HUES64 (cell line): Measurements from ENCODE around the gene ALMS1.

ENCODE experiments used
- H3K27ac ChIP-seq: 2 replicates; pipeline ENCODE4 v1.7.0; 2013; ENCODE audit warnings: low read depth, low read length, inconsistent platforms
- H3K27me3 ChIP-seq: 2 replicates; pipeline ENCODE4 v1.6.1; 2013; ENCODE audit warnings: mild to moderate bottlenecking, low read length; ENCODE audit not compliant: insufficient read depth
- H3K36me3 ChIP-seq: 2 replicates; pipeline ENCODE4 v1.6.1; 2013; ENCODE audit warnings: mild to moderate bottlenecking, low read length; ENCODE audit not compliant: insufficient read depth
- H3K4me1 ChIP-seq: 2 replicates; pipeline ENCODE4 v1.6.1; 2013; ENCODE audit warnings: mild to moderate bottlenecking, low read length, moderate library complexity; ENCODE audit not compliant: insufficient read depth
- H3K4me3 ChIP-seq: 2 replicates; pipeline ENCODE4 v1.5.1; 2013; ENCODE audit warnings: mild to moderate bottlenecking, low read length, moderate library complexity
- H3K9ac ChIP-seq: 2 replicates; pipeline ENCODE4 v1.6.1; 2013; ENCODE audit warnings: mild to moderate bottlenecking, low read depth, low read length
- H3K9me3 ChIP-seq: 2 replicates; pipeline ENCODE4 v1.6.1; 2013; ENCODE audit warnings: low read depth, low read length; ENCODE audit not compliant: insufficient read depth
- WGBS: fragments of 150-250, 120-280 bp; methylation state at CpG from one replicate; pipeline ENCODE4 v1.1.7; 2013; ENCODE audit warnings: missing lambda C conversion rate; 5-methylcytosine and 5-hydroxymethylcytosine counted together

ALMS1 gene

GRCh38 chr2:73403237-73403636 is 17.6 kb downstream of the ALMS1 start:
- H3K4me3 ChIP-seq = no peak overlapping the region
- H3K27ac ChIP-seq = no peak overlapping the region
- H3K9ac ChIP-seq = no peak overlapping the region
- no peaks in the 10 kb centered on the region for H3K27me3 ChIP-seq
- WGBS = no CpG with 5 or more reads among the region's 1 CpG
- no peaks in the 10 kb centered on the region for H3K4me1 ChIP-seq
- H3K9me3 ChIP-seq = no peaks in the 10 kb centered on the region; the same call in 1 of the 2 replicates
- 0 out of 2 replicates have a peak, but pooled peaks cover 12% of the 10 kb centered on the region for H3K36me3 ChIP-seq

GRCh38 chr2:73404409-73404808 is 18.8 kb downstream of the ALMS1 start:
- Histone ChIP-seq H3K27ac (no peak overlapping the region), H3K36me3 (0 out of 2 replicates have a peak, but pooled peaks cover 8% of the 10 kb centered on the region), H3K4me1 (no peaks in the 10 kb centered on the region), H3K9ac (no peak overlapping the region), H3K9me3 (no peaks in the 10 kb centered on the region; the same call in 1 of the 2 replicates), H3K27me3 (no peaks in the 10 kb centered on the region), H3K4me3 (no peak overlapping the region)
- 95% methylated on average over 5 of the region's 5 CpGs for WGBS

- Histone ChIP-seq H3K27me3 (no peaks in the 10 kb centered on the region), H3K9ac (no peak overlapping the region), H3K4me1 (no peaks in the 10 kb centered on the region), H3K27ac (no peak overlapping the region), H3K9me3 (no peaks in the 10 kb centered on the region; the same call in 1 of the 2 replicates), H3K36me3 (0 out of 2 replicates have a peak, but pooled peaks cover 2% of the 10 kb centered on the region), H3K4me3 (no peak overlapping the region)
- 97% methylated on average over 2 of the region's 2 CpGs for WGBS
Measured at GRCh38 chr2:73406996-73407395, 21.4 kb downstream of the ALMS1 start.

DNA sequence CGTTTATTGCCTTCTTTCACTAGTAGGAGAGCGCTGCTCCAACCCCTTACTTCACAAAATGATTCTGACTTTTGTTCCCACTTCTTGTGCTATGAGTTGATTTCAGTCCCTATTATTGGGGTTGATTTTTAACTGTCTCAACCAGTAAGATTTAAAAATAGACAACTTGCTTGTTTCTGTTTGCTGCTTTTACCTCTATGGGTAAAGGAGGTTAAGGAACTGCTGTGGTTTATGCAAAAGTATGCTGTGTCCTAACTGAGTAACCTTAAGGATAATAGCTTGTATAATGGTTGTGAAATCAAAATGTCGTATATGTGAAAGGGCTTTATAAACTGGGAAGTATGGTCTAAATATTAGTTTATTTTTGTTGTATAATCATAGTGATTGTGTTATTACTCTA is 22.6 kb downstream of the ALMS1 start:
- Histone ChIP-seq H3K27ac (no peak overlapping the region), H3K9me3 (no peaks in the 10 kb centered on the region; the same call in 1 of the 2 replicates), H3K9ac (no peak overlapping the region), H3K36me3 (0 out of 2 replicates have a peak, but pooled peaks cover 2% of the 10 kb centered on the region), H3K4me3 (no peak overlapping the region), H3K27me3 (no peaks in the 10 kb centered on the region), H3K4me1 (no peaks in the 10 kb centered on the region)
- WGBS = 96% methylated on average over 3 of the region's 3 CpGs

DNA sequence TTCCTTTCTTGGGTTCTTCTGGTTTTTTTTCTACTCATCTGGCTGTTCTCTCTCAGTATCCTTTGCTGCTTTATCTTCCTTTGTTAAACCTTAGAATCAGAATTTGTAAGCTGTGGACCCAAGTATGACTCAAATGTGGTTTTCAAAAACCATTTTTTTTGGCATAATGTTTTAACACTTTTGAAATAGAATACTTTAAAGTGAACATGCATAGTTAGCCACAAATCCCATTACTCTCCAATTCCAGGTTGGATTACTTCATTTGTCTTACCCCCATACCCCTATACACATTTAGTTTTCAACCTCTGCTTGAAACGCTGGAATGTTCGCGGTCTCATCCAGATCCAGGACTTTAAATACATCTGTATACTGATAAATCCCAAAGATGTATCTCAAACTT is 29.1 kb downstream of the ALMS1 start:
- Histone ChIP-seq H3K27me3 (no peaks in the 10 kb centered on the region), H3K27ac (no peak overlapping the region), H3K9me3 (no peaks in the 10 kb centered on the region), H3K9ac (no peak overlapping the region), H3K4me1 (no peaks in the 10 kb centered on the region), H3K36me3 (peaks cover 11% of the 10 kb centered on the region), H3K4me3 (no peak overlapping the region)
- 95% methylated on average over 3 of the region's 3 CpGs for WGBS

GRCh38 chr2:73415906-73416305 is 30.3 kb downstream of the ALMS1 start:
- no peaks in the 10 kb centered on the region for H3K9me3 ChIP-seq
- no peak overlapping the region for H3K4me3 ChIP-seq
- H3K27ac ChIP-seq = no peak overlapping the region
- H3K9ac ChIP-seq = no peak overlapping the region
- 81% methylated on average over 2 of the region's 2 CpGs for WGBS
- no peaks in the 10 kb centered on the region for H3K27me3 ChIP-seq
- no peaks in the 10 kb centered on the region for H3K4me1 ChIP-seq
- peaks cover 21% of the 10 kb centered on the region for H3K36me3 ChIP-seq

- WGBS = 93% methylated on average over 7 of the region's 7 CpGs
- Histone ChIP-seq H3K4me1 (no peaks in the 10 kb centered on the region), H3K27ac (no peak overlapping the region), H3K27me3 (no peaks in the 10 kb centered on the region), H3K4me3 (no peak overlapping the region), H3K9ac (no peak overlapping the region), H3K36me3 (peaks cover 41% of the 10 kb centered on the region), H3K9me3 (no peaks in the 10 kb centered on the region)
Measured at GRCh38 chr2:73418343-73418742, 32.7 kb downstream of the ALMS1 start.

- Histone ChIP-seq H3K36me3 (peaks cover 73% of the 10 kb centered on the region), H3K27ac (no peak overlapping the region), H3K27me3 (no peaks in the 10 kb centered on the region), H3K9ac (no peak overlapping the region), H3K9me3 (no peaks in the 10 kb centered on the region), H3K4me1 (no peaks in the 10 kb centered on the region), H3K4me3 (no peak overlapping the region)
- 95% methylated on average over 3 of the region's 3 CpGs for whole genome bisulfite sequencing
Measured at GRCh38 chr2:73423913-73424312, 38.3 kb downstream of the ALMS1 start.

DNA sequence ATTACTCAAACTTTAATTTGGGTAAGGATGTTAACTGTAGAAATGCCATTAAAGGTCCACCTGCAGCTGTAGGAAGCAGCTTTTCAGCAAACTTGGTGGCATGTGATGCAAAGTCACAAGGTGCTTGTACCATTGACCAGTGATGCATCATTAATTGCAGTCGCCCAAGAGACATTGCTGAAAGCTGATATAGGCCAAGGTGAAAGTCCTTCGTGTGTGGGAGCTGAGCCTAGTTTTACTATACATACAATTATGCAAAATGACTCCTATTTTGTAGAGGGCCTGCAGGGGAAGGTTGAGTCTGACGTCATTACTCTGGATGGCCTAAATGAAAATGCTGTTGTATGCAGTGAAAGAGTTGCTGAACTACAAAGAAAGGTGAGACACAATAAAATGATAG is 40.5 kb downstream of the ALMS1 start:
- peaks cover 56% of the 10 kb centered on the region for H3K36me3 ChIP-seq
- WGBS = 91% methylated on average over 3 of the region's 3 CpGs
- no peak overlapping the region for H3K9ac ChIP-seq

DNA sequence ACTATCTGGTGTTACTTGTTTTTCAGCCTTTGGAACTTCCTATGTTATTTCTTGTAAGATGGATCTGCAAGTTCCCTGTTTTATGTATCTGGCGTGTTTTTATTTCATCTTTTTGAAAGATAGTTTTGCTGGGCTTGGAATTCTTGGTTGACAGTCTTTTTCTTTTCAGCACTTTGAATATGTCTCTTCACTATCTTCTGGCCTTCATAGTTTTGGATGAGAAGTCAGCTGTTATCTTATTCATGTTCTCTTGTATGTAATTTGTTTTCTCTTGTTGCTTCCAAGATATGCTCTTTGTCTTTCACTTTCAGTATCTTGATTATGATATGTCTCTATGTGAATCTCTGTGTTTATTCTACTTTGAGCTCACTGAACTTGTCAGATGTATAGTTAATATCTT is 50.4 kb downstream of the ALMS1 start:
- Histone ChIP-seq H3K36me3 (peaks cover 60% of the 10 kb centered on the region), H3K27me3 (no peaks in the 10 kb centered on the region)

More for the DNA sequence above, 40.5 kb downstream of the ALMS1 start:
- Histone ChIP-seq H3K4me1 (no peaks in the 10 kb centered on the region), H3K27ac (no peak overlapping the region), H3K9me3 (no peaks in the 10 kb centered on the region), H3K27me3 (no peaks in the 10 kb centered on the region), H3K4me3 (no peak overlapping the region)

DNA sequence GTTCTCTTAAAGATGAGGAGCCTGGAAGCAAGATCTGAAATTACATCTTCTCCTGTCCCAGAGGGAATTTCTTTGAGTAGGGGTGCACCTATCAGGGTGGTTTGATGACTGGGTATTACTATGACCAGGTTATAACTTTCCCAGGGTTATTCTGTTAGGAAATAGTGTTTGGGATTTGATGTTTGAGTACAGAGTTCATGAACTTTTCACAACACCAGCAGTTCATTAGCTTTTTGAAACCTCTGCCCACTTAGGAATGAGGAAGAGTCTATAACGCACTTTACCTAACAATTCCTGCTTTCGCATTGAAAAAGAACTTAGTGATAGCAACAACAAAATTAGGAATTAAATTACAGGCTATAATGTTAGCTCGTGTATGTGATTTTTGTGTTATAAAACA is 58.6 kb downstream of the ALMS1 start:
- 89% methylated on average over 2 of the region's 3 CpGs for WGBS
- H3K9me3 ChIP-seq = no peaks in the 10 kb centered on the region
- no peak overlapping the region for H3K4me3 ChIP-seq
- H3K27ac ChIP-seq = no peak overlapping the region
- H3K27me3 ChIP-seq = no peaks in the 10 kb centered on the region
- no peaks in the 10 kb centered on the region for H3K4me1 ChIP-seq
- no peak overlapping the region for H3K9ac ChIP-seq
- peaks cover 47% of the 10 kb centered on the region for H3K36me3 ChIP-seq

More for the DNA sequence above, 50.4 kb downstream of the ALMS1 start:
- H3K4me3 ChIP-seq = no peak overlapping the region
- peaks cover 12% of the 10 kb centered on the region for H3K9me3 ChIP-seq
- 92% methylated on average over 1 of the region's 1 CpG for WGBS
- no peaks in the 10 kb centered on the region for H3K4me1 ChIP-seq
- H3K9ac ChIP-seq = no peak overlapping the region
- H3K27ac ChIP-seq = no peak overlapping the region

GRCh38 chr2:73448856-73449255 is 63.2 kb downstream of the ALMS1 start:
- Histone ChIP-seq H3K9ac (no peak overlapping the region), H3K4me3 (no peak overlapping the region), H3K9me3 (no peaks in the 10 kb centered on the region), H3K27ac (no peak overlapping the region), H3K36me3 (peaks cover 87% of the 10 kb centered on the region), H3K4me1 (no peaks in the 10 kb centered on the region), H3K27me3 (no peaks in the 10 kb centered on the region)
- WGBS = 93% methylated on average over 3 of the region's 3 CpGs
